ENCODE measurements around the gene ANKRD10. TPM values are rescaled to one million over a fixed set of nuclear protein-coding genes. Genes with fewer than 3 reads are reported as not detected.
A peak's percentile ranks its signal among the peaks of the same experiment; 100 is the strongest.

ANKRD10 gene
- total RNA-seq, 1 donor from 2014 or later, result 212 TPM

DNA sequence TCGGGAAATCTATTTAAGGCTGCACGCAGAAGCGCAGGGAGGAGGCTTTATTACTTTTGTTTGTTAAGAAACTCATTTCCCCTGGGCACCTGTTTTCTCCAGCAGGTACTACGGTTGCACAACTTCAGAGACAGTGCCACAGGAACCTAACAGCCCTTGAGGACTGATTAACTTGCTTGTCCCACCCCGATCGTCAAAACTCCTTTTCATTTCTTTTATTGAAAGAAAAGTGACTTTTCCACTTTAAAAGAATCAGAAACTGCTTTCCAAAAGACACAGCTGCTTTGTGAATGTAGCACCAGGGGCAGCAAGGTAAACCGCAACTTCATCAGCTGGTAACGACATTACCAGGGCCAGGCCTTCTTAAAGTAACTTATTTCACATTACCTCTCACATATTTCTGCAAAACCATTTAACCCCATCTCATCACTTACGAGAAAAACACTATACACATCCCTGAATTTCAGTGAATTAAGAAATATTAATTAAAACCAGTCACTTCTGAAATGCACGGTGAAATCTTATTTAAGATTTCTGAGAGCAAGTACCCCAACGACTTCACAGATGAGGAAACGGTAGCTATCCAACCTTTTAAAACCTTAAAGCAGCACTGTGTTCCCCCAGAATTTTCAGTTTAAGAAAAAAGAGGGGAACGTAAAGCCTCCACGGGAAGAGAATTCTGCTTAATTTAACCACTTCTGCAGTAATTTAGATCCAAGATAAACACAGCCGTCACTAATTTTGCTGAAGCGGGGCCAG lies 1.4 kb downstream of the ANKRD10 start:
- no peaks in the 10 kb centered on the region for H3K9me3 Mint-ChIP-seq
- peak; percentile 18 for DNase-seq (ENCODE audit: low spot score)
- Histone ChIP-seq H3K27ac (peak overlapping the region; percentile 96), H4K20me1 (ENCODE audit: low read depth) (peaks cover 57% of the 10 kb centered on the region), H3K9me3 (ENCODE audit: low read depth) (no peaks in the 10 kb centered on the region), H3K36me3 (no peaks in the 10 kb centered on the region), H3K27me3 (no peaks in the 10 kb centered on the region), H3K4me1 (peaks cover 30% of the 10 kb centered on the region), H3K79me2 (ENCODE audit: low read depth) (peaks cover 69% of the 10 kb centered on the region), H3K9ac (peak overlapping the region; percentile 96), H2AFZ (replicated peaks) (no peak overlapping the region), H3F3A (ENCODE audit: low read depth) (peaks cover 14% of the 10 kb centered on the region), H3K4me2 (peak overlapping the region; percentile 88), H3K4me3 (peak overlapping the region; percentile 93)
- peaks cover 3% of the 10 kb centered on the region for H3K27me3 Mint-ChIP-seq (ENCODE audit: insufficient read depth, low read depth)
- peak overlapping the region; percentile 87 for H3K27ac Mint-ChIP-seq
- TF ChIP-seq EZH2 (IDR thresholded peaks at IDR 0.05) (no peak), EZH2phosphoT487 (IDR thresholded peaks at IDR 0.05) (no peak)
- TF ChIP-seq, protein P1, sequence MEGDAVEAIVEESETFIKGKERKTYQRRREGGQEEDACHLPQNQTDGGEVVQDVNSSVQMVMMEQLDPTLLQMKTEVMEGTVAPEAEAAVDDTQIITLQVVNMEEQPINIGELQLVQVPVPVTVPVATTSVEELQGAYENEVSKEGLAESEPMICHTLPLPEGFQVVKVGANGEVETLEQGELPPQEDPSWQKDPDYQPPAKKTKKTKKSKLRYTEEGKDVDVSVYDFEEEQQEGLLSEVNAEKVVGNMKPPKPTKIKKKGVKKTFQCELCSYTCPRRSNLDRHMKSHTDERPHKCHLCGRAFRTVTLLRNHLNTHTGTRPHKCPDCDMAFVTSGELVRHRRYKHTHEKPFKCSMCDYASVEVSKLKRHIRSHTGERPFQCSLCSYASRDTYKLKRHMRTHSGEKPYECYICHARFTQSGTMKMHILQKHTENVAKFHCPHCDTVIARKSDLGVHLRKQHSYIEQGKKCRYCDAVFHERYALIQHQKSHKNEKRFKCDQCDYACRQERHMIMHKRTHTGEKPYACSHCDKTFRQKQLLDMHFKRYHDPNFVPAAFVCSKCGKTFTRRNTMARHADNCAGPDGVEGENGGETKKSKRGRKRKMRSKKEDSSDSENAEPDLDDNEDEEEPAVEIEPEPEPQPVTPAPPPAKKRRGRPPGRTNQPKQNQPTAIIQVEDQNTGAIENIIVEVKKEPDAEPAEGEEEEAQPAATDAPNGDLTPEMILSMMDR (IDR thresholded peaks at IDR 0.05), result no peak
- H3K4me1 Mint-ChIP-seq, result peaks cover 46% of the 10 kb centered on the region
- peaks cover 17% of the 10 kb centered on the region for H3K36me3 Mint-ChIP-seq
- peak overlapping the region; percentile 94 for H3K4me3 Mint-ChIP-seq

DNA sequence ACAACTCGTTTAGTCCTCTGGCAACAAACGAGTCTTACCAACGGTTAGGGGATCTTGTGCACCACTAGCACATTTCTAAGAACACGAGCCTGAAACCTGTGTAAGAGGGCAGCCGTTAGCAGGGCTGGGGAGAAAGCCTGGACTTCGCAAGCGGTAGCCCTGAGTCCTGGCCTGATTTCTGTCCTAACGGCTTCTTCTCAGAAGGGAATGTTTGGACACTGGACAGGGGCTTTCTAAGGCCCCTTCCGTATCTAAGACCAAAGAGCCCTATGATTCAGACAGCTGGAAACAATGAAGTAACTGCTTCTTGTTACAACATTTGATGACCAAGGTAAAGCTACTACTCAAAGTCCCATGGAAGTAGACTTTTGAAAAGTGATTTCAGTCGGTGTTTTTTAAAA lies 2.2 kb downstream of the ANKRD10 start:
- peak; percentile 43 for DNase-seq (ENCODE audit: low spot score)
- no peaks in the 10 kb centered on the region for H3K9me3 Mint-ChIP-seq
- no peak overlapping the region for H3K27ac ChIP-seq
- H3F3A ChIP-seq (ENCODE audit: low read depth), result peaks cover 14% of the 10 kb centered on the region
- peaks cover 39% of the 10 kb centered on the region for H3K4me1 ChIP-seq
- H3K36me3 ChIP-seq, result no peaks in the 10 kb centered on the region
- H2AFZ ChIP-seq (replicated peaks), result no peak overlapping the region
- peak overlapping the region; percentile 39 for H3K9ac ChIP-seq
- H3K27me3 ChIP-seq, result no peaks in the 10 kb centered on the region
- H3K36me3 Mint-ChIP-seq, result peaks cover 21% of the 10 kb centered on the region
- peaks cover 65% of the 10 kb centered on the region for H4K20me1 ChIP-seq (ENCODE audit: low read depth)
- peaks cover 52% of the 10 kb centered on the region for H3K4me1 Mint-ChIP-seq
- TF ChIP-seq EZH2 (IDR thresholded peaks at IDR 0.05) (no peak), EZH2phosphoT487 (IDR thresholded peaks at IDR 0.05) (no peak)
- TF ChIP-seq, protein P1 (IDR thresholded peaks at IDR 0.05), result no peak
- H3K4me2 ChIP-seq, result peak overlapping the region; percentile 88
- H3K27me3 Mint-ChIP-seq (ENCODE audit: insufficient read depth, low read depth), result peaks cover 3% of the 10 kb centered on the region
- peak overlapping the region; percentile 93 for H3K4me3 ChIP-seq
- H3K9me3 ChIP-seq (ENCODE audit: low read depth), result no peaks in the 10 kb centered on the region
- H3K27ac Mint-ChIP-seq, result no peak overlapping the region
- H3K4me3 Mint-ChIP-seq, result peak overlapping the region; percentile 94
- H3K79me2 ChIP-seq (ENCODE audit: low read depth), result peaks cover 77% of the 10 kb centered on the region

DNA sequence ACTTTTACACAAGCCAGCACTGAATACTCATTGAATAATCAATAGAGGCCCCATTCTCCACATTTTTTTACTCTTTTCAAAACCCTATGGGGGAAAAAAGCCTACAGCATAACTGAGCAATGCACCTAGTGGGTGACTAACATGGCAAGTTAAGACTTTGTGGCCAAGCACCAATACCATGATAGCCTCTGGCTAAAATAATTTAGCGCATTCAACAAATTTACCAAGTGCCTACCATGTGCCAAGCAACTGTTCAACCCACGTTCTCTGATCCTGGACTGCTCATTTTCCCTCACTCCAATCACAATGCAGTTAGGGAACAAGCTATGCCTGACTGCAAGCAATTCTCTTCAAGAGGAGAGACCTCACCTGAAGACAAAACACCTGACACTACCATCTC lies 3.0 kb downstream of the ANKRD10 start:
- H3K9me3 Mint-ChIP-seq, result no peaks in the 10 kb centered on the region
- H3K9me3 ChIP-seq (ENCODE audit: low read depth), result no peaks in the 10 kb centered on the region
- no peaks in the 10 kb centered on the region for H3K36me3 ChIP-seq
- no peak overlapping the region for H2AFZ ChIP-seq (replicated peaks)
- H3K4me2 ChIP-seq, result peak overlapping the region; percentile 88
- H3K4me3 Mint-ChIP-seq, result peak overlapping the region; percentile 94
- no peak for DNase-seq (ENCODE audit: low spot score)
- H3K27me3 Mint-ChIP-seq (ENCODE audit: insufficient read depth, low read depth), result peaks cover 3% of the 10 kb centered on the region
- peaks cover 70% of the 10 kb centered on the region for H4K20me1 ChIP-seq (ENCODE audit: low read depth)
- H3K27me3 ChIP-seq, result no peaks in the 10 kb centered on the region
- peaks cover 57% of the 10 kb centered on the region for H3K4me1 Mint-ChIP-seq
- H3K9ac ChIP-seq, result no peak overlapping the region
- no peak for TF ChIP-seq EZH2 (IDR thresholded peaks at IDR 0.05)
- TF ChIP-seq EZH2phosphoT487 (IDR thresholded peaks at IDR 0.05), result no peak
- TF ChIP-seq, protein P1 (IDR thresholded peaks at IDR 0.05), result no peak
- H3K27ac ChIP-seq, result no peak overlapping the region
- peaks cover 14% of the 10 kb centered on the region for H3F3A ChIP-seq (ENCODE audit: low read depth)
- no peak overlapping the region for H3K27ac Mint-ChIP-seq
- peaks cover 21% of the 10 kb centered on the region for H3K36me3 Mint-ChIP-seq
- H3K79me2 ChIP-seq (ENCODE audit: low read depth), result peaks cover 83% of the 10 kb centered on the region
- H3K4me3 ChIP-seq, result peak overlapping the region; percentile 93
- H3K4me1 ChIP-seq, result peaks cover 39% of the 10 kb centered on the region
